ENCODE results near the gene PRKN.

The PRKN gene

DNA sequence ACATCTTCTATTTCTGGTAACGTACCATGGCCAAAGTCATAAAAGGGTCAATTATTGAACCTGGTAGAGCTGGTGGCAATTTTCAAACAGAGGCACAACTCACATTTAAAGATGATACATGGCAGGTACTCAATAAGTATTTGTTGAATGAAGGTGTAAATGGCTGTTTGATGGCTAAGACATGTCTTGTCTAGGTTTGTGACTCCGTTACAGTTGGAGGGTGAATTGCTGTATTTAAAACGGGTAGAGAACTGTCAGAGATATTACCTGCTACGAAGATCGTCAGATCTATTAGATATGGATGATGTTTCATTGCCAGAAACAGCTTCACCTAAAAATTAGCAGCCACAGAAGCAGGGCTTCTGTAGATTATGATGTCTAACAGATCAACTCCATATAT is 601.9 kb downstream of the PRKN start:
- no peak for DNase-seq (ENCODE audit: low read depth in 3 of 3)

DNA sequence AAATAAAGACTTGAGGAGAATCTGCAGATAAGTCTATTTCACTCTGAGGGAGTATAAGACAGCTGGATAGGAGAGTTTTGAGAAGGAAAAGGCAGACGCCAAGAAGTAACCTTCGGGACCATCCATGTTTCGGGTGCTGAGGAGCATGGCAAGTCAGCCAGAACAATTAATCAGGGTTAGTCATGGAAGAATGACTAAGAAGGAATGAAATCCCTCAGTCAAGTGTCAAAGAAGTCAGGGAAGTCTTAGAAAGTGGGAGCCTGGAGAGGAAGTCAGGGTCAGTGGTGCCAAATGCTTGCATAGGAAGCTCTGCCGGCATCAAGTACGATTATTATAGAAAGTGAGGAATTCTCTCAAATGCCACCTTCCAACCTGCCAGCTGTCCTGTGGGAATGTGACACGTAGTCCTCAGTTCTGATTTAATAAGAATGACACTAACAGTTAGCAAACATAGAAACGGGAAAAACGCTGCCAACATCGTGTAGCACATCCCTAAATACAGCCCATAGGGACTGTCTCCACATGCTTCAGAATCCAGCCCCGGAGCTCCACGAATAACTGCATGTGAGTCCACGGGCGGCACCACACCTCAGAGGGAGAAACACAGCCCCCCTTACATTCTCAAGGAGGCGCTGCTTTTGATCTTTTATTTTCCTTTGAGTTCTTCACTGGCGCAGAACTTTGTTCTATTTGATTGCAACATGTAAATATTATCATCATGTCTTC is 602.7 kb downstream of the PRKN start:
- DNase-seq (ENCODE audit: low read depth in 3 of 3) = no peak

DNA sequence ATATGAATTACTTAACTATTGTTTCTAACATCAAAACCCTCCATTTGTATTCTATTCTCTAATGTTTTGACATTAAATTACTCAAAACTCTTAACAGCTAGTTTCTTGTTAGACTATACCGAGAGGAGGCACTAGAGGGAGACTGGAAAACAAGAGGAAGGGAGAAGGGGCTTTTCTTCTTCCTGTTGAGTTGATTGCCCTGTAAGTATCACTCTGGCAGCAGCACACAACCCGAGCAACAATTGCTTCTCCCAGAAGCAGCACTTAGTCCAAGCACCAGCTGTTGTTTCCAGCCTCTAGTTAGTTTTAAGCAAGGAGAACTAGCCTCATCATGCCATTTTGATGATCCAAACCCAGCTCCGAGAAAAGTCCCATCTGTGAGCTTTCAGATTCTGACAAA is 603.8 kb downstream of the PRKN start:
- no peak for DNase-seq (ENCODE audit: low read depth in 3 of 3)

DNA sequence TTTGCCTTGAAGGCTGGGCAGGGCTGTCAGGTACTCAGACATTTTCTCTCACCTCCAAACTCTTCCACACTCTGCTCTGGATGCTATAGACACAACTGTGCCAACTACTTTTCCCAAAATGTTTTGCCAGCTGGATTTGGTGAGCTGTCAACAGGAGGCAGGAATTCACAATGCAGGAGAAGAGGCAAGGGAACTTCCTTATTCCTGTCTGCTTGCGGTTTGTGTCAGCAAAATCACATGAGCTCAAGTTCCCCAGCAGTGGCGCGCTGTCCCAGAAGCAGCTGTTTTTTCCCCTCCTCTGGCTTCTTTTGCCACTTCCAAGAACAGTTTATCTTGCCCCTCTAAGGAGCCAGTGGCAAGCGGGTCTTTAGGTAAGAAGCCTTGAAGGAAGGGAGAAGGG is 608.2 kb downstream of the PRKN start:
- DNase-seq (ENCODE audit: low read depth in 3 of 3) = no peak

DNA sequence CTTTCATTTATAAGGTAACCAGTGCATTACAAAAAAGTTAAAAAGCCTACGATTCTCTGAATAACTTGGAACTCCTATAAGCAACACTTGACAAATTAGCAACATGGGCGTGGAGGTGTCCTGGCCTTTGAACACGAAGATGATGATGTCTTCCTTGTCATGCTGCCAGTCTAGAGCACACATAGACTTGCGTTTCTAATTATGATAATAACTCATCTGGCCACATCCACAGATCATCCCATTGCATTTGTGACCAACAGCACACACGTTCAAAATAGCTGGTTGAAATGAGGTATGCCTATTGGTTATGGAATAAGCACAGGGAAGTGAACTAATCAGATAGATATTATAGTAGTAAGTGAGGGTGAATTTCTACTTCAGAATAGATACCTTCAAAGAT is 608.9 kb downstream of the PRKN start:
- DNase-seq (ENCODE audit: low read depth in 3 of 3) = no peak

DNA sequence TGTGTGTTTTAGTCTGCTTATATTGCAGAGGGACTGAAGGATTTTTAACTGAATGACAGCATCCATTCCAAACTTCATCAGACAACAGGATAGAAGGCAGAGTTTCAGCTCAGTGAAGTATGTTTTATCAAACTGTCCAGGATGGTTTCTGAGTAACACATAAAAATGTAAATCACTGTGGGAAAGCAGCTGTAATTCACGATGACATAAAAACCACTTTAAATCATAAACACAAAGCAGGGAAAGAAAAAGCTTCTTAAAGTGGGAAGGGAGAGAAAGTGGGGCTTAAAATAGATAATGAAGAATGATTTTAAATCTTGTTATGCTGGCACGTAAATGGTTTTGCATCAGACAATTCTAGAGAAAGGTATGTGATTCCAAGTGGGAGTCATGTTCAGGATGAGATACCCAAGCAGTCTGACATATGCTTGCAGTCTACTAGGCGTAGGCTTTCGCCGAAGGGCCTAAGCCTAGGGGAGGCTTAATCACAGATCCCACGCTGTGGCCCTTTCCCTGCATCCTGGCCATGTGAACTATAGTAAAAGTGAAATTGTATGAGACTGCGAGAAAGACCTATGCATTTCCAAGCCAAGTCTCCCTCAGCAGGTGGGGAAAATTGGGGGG is 610.6 kb downstream of the PRKN start:
- DNase-seq (ENCODE audit: low read depth in 3 of 3) = no peak

DNA sequence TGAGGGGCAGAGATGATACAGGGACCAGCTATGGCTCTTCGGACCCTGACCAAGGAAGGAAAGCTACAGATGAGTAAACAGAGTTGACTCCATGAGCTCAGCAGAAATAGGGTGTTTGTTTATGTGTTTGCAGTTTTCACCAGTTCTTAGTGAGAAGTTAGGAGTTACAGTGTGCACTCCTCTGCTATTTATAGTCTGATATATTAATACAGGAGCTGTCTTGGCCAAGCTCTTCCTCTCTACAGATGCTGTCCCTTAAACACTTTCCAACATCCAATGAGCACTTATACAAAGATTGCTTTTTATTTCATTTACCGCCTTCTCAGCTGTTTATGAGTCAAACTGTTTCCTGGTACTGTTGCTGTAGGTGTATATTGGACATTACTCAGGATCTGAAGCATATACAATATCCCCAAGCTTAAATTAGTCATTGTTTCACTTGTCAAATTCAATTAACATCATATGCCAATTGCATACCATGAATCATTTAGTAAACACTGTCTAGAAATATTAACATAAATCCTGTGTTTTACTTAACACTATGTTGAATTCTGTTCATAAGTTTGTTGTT is 618.0 kb downstream of the PRKN start:
- no peak for DNase-seq (ENCODE audit: low read depth in 3 of 3)

DNA sequence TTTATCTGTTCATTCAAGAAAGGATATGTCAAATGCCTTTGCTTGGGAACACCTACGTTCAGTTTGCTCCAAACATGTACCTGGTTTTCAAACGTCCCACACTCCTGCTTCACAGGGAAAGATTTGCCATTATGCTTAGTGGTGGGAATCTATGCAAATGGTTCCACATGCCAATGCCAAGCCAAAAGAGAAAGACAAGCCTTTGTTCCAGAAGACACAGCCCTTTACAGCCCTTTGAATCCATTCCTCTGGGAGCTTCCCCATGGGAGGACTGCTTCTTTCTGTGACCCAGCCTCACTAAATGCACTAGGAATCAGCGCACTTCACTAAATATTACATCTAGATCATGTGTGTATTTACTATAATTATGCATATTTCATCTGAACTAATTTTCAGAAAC is 619.5 kb downstream of the PRKN start:
- no peak for DNase-seq (ENCODE audit: low read depth in 3 of 3)

DNA sequence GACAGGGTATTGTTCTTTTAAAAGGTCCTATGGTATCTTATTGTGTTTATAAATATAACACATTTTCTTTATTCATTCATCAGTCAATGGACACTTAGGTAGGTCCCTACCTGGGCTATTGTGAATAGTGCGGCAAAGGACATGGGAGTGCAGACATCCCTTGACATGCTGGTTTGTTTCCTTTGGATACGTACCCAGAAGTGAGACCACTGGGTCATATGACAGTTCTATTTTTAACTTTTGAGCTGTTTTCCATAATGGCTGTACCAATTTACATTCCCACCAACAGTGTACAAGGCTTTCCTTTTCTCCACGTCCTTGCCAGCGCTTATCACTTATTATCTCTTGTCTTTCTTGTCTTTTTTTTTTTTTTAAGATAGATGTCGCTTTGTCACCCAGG is 627.5 kb downstream of the PRKN start:
- no peak for DNase-seq (ENCODE audit: low read depth in 3 of 3)

DNA sequence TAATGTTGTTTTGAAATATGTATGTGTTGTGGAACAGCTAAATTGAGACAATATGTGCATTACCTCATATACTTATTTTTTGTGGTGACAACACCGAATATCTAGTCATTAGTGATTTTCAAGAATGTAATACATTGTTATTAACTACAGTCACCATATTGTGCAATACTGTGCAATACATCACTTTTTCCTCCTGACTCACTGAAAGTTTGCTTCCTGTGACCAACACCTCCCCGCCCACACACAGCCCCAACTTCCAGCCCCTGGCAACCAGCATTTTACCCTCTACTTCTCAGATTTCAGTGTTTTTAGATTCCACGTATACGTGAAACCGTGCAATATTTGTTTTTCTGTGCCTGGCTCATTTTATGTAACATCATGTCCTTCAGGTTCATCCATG is 627.9 kb downstream of the PRKN start:
- no peak for DNase-seq (ENCODE audit: low read depth in 3 of 3)

DNA sequence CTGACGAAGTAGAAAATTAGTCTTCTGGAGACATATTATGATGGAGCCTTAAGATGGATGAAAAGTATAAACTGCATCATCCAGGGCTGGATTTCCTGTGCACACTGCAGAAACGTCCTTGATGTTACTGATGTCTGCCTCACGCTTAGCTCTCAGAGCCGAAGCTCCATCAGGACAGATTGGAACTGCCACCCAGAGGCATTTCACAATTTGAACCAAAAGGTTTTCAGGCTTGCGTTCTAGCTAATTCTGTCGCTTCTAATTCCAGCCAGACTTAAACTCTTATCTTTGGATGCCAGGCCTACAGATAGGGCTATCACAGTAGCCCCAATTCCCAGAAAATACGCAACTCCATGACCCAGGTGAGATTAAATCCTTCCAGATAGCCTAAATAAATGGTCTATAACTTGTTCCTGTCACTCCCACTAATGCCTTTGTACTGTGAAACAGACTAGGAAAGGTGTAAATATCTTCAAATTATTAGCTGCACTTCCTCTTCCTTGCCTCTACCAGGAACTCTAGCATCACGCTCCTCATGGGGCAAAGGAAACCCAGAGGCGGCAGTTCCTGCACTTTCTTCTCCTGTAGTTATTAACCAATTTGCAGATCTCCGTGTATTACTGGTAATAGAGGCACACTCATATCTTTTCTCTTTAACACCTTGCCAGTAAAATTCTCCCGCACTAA is 634.6 kb downstream of the PRKN start:
- no peak for DNase-seq (ENCODE audit: low read depth in 3 of 3)

DNA sequence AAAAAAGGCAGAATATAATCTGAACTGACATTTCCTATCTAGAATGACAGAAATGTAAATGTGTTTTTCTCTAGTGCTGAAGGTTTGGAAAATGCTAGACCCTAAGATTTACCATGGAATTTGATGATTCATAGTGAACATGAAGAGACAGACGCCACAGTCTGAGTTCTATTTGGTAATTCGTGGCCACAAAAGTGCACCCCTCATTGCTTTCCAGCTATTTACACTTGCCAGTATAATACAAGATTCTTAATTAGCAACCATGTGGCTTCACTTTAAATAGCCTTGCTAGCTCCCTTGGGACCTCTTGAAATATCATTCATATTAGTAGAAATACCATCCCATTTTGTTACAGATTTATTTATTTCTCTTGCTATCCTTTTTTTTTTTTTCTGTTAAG is 636.8 kb downstream of the PRKN start:
- DNase-seq (ENCODE audit: low read depth in 3 of 3) = no peak

DNA sequence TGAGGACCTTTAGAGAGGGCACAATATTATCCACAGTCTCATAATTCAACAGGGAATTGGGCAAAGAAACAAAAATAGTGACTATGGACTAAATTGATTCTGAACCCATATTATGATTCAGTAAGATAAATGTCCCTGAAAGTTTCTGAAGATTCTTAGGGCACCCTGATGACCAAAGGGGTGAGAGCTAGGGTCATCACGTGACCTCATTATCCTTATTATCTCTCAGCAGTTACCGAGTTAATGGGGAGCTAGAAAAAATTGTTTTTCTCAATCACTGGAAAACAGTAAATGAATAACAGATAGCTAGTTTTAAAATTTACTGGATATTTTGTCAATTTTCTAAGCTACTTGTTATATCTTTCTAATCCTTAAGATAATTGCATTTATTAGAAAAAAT is 639.5 kb downstream of the PRKN start:
- DNase-seq (ENCODE audit: low read depth in 3 of 3) = no peak

DNA sequence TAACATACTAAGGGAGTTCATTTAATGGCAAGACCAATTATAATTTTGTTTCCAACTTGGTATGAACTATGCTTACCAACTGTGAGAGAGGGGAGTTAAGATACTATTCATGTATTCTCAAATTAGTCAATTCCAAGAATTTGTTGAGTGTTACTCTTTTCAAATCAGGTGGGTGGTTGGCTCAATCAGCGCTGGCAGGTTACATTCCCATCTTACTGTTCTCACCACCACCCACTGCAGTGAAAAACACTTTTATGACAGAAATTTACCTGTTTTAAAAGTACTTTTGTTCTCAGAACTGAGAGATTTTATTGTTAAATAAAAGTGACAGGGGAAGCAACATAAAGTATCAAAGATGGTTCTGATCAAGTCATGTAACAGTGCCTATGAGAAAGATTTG is 642.0 kb downstream of the PRKN start:
- no peak for DNase-seq (ENCODE audit: low read depth in 3 of 3)

DNA sequence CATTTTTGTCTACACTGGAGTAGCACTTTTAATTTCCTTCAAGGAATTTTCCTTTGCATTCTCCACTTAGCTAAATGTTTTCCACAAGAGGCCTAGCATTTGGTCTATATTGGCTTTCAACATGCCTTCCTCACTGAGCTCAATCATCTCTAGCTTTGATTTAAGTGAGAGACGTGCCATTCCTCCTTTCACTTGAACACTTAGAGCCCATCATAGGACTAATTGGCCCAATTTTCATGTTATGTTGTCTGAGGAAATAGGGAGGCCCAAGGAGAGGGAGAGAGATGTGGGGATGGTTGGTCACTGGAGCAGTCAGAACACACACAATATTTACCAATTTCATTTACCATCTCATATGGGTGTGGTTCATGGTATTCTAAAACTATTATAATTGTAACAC is 645.0 kb downstream of the PRKN start:
- DNase-seq (ENCODE audit: low read depth in 3 of 3) = no peak

DNA sequence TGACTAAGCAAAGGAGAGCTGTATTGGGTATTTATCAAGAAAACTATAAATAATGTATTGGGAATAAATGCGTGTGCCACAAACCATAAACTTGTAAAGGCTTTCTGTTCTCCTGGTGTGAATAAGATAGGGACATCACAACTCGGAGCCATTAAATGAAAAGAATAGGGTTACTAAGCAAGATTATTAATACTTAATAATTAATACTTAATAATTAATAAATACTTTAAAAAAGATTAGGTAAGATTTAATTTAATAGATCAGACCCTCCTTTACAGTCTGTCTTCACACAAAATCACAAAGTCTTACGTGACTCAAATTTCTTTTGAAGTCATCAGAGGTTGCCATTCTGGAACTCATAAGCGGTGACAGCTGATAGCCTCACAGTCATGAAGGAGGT is 648.9 kb downstream of the PRKN start:
- no peak for DNase-seq (ENCODE audit: low read depth in 3 of 3)

DNA sequence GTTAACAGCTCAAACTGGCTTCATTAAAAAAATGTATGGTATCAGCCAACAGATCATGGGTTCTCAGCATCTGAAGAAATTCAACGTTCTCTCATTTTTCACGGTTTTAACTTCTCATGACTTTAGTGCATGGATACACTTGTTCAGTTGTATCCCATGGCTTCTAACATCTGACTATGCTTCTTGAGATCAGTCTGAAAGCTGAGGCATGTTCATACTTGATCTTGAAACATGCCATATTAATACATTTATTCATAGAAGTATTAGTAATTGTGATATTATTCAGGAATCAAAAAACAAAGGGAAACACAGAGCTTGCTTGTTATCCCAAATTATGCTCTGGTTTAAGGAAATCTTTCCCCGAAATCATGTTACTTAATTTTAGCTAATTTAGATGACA is 649.4 kb downstream of the PRKN start:
- no peak for DNase-seq (ENCODE audit: low read depth in 3 of 3)

DNA sequence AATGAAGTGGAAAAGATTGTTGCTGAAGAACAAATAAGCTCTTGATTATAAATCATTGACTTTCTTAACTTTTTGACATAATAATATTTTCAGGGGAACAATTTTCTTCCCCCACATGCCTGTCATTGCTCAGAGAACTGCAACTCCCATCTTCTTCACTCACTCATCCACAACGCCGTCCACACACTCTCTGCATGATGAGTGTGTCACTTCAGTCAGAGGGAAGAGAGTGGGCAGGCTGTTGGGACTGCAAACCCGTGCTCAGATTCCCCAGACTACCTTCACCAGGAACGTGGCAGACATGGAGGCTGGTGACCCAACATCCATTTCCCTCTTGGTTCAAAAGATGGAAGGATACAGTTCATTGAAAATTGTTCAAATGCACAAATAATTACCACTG is 650.8 kb downstream of the PRKN start:
- DNase-seq (ENCODE audit: low read depth in 3 of 3) = no peak

DNA sequence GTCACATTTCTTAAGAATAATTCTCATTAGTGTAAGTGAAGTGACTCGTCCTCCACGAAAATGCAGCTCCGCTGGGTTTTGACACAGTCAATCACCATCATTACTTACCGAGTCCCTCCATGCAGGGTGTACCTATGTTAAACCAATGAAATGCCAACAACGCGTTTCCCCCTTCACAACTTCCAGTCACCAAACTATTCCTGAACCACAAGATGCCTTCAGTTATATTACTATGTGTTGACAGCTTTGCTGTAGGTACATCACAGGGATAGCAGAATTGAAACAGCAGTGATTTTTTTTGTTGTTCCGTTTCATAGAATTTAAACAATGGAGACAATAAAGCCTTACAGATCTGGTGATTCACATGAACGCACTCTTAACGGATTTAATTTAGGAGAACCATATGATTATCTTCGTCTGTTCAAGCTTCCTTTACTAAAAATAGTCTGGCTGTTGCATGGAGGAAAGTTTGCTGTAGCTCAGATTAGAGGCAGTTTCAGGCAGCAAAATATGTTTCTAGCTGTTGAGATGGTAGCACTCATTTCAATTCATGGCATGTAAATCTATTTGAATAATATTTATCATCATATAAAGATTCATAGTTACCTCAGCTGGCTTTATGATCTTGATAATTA is 652.8 kb downstream of the PRKN start:
- DNase-seq (ENCODE audit: low read depth in 3 of 3) = no peak

DNA sequence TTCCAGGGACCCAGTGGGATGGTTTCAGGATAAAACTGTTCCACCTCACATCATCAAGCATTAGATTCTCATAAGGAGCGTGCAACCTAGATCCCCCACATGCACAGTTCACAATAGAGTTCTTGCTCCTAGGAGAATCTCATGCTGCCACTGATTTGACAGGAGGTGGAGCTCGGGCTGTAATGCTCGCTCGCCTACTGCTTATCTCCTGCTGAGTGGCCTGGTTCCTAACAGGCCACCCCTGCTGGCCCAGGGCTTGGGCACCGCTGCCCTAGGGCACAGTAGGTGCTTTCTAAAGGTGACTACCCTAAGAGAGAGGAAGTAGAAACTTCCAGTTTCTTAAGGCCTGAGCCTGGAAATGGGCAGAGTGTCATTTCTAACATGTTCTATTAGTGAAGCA is 656.9 kb downstream of the PRKN start:
- no peak for DNase-seq (ENCODE audit: low read depth in 3 of 3)

DNA sequence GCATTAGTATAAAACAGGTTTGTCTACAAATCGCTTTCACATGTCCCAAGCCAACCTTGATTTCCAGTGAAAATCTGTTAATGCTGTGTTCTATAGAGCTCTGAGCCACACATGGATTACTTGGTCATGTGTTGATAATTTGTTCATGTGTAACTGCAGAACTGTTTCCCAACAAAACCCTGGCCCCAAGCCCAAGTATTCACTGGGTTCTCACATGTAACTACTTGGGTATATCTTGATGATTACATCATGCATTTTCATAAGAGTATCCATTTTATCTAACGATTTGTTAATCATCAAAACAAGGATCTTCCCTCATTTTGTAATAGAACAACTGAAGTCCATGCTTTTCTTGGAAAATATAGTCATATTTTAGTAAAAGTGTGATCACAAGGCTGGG is 657.6 kb downstream of the PRKN start:
- no peak for DNase-seq (ENCODE audit: low read depth in 3 of 3)

DNA sequence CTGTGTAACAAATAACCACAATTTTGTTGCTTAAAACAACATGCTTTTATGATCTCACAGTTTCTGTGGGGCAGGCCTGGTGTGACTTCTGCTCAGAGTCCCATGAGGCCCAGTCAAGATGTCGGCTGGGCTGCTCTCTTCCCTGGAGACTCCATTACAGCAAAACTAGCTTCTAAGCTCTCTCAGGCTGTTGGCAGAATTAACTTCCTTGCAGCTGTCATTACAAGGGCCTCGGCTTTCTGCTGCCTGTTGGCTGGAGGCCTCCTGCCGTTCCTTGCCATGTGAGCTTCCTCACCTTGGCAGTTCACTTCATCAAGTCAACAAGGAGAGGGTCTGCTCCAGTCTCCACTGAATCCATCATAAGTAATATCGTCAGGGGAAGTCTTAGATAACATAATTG is 659.2 kb downstream of the PRKN start:
- no peak for DNase-seq (ENCODE audit: low read depth in 3 of 3)

DNA sequence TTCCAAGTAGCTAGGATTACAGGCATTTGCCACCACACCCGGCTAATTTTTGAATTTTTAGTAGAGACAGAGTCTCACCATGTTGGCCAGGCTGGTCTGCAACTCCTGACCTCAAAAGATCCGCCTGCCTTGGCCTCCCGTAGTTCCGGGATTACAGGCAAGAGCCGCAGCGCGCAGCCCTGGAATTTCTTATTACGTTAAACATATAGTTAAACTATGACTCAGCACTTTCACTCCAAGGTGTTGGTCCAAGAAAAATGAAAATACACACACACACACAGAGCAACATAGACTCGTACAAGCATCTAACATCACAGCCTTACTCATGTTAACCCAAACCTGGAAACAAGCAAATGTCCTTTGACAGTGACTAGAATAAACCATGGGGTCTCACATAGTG is 663.9 kb downstream of the PRKN start:
- no peak for DNase-seq (ENCODE audit: low read depth in 3 of 3)
